ENCODE data around the gene XRCC6. TPM values are rescaled to one million over a fixed set of nuclear protein-coding genes. Genes with fewer than 3 reads are reported as not detected.

Gene XRCC6
- total and polyA plus RNA-seq, 9 of the 15 experiments (the other 6 are each of a cell fraction or from before 2014, with no cell fraction given), result 151 to 440 (median 318) TPM

DNA sequence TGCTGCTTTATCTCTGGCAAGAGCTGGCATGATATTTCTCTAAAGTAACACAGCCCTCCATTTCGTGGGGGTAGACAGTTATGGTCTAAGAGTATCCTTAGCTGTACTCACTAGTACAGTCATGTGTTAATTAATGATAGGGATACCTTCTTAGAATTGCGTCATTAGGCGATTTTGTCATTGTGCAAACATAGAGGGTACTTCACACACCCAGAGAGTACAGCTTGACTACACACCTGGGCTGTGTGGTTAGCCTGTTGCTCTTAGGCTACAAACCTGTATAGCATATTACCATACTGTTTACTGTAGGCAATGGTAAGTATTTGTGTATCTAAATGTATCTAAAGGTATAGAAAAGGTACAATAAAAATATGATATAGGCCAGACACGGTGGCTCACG lies 17.0 kb downstream of the XRCC6 start:
- H3K4me1 ChIP-seq (replicated peaks in 1 of 2; ENCODE audit: control insufficient read depth in 2 of 2, insufficient read depth in 2 of 2, low read length in 2 of 2), result no peaks in the 10 kb centered on the region; a peak in 1 of 5 replicates
- H3K27me3 ChIP-seq (ENCODE audit: control insufficient read depth in 2 of 2, insufficient read depth in 2 of 2, low read length in 2 of 2), result no peaks in the 10 kb centered on the region
- in situ Hi-C loops (cut with MboI) (no loop called here), intact Hi-C loops (cut with micrococcal nuclease) (no loop called here)
- 93% methylated on average over 5 of the region's 5 CpGs for WGBS (ENCODE audit: insufficient coverage, low coverage, missing lambda C conversion rate)
- no peaks in the 10 kb centered on the region for H3K9me1 ChIP-seq (ENCODE audit: control insufficient read depth, insufficient read depth, low read length)
- no peak overlapping the region for H2AFZ ChIP-seq (ENCODE audit: low read depth, low read length)
- H3K9me3 ChIP-seq (replicated peaks; ENCODE audit: control insufficient read depth, insufficient read depth, low read depth, low read length), result no peaks in the 10 kb centered on the region
- no peak for ATAC-seq
- H3K79me2 ChIP-seq (ENCODE audit: control insufficient read depth, insufficient read depth, low read length), result peaks cover 8% of the 10 kb centered on the region
- peaks cover 86% of the 10 kb centered on the region for H3K36me3 ChIP-seq (ENCODE audit: control insufficient read depth, insufficient read depth, low read length)
- no peak overlapping the region for H3K4me3 ChIP-seq
- H4K20me1 ChIP-seq (replicated peaks; ENCODE audit: control insufficient read depth, insufficient read depth, low read length), result no peaks in the 10 kb centered on the region
- no TSS peak for BruUV-seq (replicated peaks)
- no peak overlapping the region for H3K27ac ChIP-seq (ENCODE audit: extremely low read depth, low read depth, low read length)
- H3K9ac ChIP-seq (ENCODE audit: insufficient read depth in 1 of 2, low read depth in 2 of 2, low read length in 2 of 2), result no peak overlapping the region
- ChIA-PET CTCF (ENCODE audit: low intra/inter-chr PET ratio) (no interaction called here), POLR2A (interaction anchor here (0.6 to 1.4 kb wide), 3 partner anchors 9 to 375 kb away, joined by 3 to 4 read pairs (median 3); no protein-coding TSS in a partner anchor)
- FAIRE-seq, result no peak
- no peak overlapping the region for H3K4me2 ChIP-seq (ENCODE audit: insufficient read depth, low read length)
- DNase-seq (ENCODE audit: extremely low read depth in 1 of 4, low spot score in 3 of 4), result no peak
- TF ChIP-seq EGR1 (conservative IDR thresholded peaks at IDR 0.05) (no peak), CHD4 (IDR thresholded peaks at IDR 0.05; ENCODE audit: insufficient read depth, insufficient replicate concordance, low read depth, low read length, poor library complexity, severe bottlenecking) (no peak), PHF8 (IDR thresholded peaks at IDR 0.05; ENCODE audit: borderline replicate concordance, low read length) (no peak), SLC30A9 (CRISPR knock-in tag; IDR thresholded peaks at IDR 0.05) (no peak), FOXJ3 (CRISPR knock-in tag; IDR thresholded peaks at IDR 0.05) (no peak), CCAR2 (IDR thresholded peaks at IDR 0.05; ENCODE audit: low read depth, low read length) (no peak)
- TF ChIP-seq, protein P1, sequence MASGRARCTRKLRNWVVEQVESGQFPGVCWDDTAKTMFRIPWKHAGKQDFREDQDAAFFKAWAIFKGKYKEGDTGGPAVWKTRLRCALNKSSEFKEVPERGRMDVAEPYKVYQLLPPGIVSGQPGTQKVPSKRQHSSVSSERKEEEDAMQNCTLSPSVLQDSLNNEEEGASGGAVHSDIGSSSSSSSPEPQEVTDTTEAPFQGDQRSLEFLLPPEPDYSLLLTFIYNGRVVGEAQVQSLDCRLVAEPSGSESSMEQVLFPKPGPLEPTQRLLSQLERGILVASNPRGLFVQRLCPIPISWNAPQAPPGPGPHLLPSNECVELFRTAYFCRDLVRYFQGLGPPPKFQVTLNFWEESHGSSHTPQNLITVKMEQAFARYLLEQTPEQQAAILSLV (tag; IDR thresholded peaks at IDR 0.05), result no peak
- TF ChIP-seq, protein P2, sequence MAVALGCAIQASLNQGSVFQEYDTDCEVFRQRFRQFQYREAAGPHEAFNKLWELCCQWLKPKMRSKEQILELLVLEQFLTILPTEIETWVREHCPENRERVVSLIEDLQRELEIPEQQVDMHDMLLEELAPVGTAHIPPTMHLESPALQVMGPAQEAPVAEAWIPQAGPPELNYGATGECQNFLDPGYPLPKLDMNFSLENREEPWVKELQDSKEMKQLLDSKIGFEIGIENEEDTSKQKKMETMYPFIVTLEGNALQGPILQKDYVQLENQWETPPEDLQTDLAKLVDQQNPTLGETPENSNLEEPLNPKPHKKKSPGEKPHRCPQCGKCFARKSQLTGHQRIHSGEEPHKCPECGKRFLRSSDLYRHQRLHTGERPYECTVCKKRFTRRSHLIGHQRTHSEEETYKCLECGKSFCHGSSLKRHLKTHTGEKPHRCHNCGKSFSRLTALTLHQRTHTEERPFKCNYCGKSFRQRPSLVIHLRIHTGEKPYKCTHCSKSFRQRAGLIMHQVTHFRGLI (CRISPR knock-in tag; IDR thresholded peaks at IDR 0.05), result no peak
- TF ChIP-seq, protein P3, sequence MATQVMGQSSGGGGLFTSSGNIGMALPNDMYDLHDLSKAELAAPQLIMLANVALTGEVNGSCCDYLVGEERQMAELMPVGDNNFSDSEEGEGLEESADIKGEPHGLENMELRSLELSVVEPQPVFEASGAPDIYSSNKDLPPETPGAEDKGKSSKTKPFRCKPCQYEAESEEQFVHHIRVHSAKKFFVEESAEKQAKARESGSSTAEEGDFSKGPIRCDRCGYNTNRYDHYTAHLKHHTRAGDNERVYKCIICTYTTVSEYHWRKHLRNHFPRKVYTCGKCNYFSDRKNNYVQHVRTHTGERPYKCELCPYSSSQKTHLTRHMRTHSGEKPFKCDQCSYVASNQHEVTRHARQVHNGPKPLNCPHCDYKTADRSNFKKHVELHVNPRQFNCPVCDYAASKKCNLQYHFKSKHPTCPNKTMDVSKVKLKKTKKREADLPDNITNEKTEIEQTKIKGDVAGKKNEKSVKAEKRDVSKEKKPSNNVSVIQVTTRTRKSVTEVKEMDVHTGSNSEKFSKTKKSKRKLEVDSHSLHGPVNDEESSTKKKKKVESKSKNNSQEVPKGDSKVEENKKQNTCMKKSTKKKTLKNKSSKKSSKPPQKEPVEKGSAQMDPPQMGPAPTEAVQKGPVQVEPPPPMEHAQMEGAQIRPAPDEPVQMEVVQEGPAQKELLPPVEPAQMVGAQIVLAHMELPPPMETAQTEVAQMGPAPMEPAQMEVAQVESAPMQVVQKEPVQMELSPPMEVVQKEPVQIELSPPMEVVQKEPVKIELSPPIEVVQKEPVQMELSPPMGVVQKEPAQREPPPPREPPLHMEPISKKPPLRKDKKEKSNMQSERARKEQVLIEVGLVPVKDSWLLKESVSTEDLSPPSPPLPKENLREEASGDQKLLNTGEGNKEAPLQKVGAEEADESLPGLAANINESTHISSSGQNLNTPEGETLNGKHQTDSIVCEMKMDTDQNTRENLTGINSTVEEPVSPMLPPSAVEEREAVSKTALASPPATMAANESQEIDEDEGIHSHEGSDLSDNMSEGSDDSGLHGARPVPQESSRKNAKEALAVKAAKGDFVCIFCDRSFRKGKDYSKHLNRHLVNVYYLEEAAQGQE (IDR thresholded peaks at IDR 0.05; ENCODE audit: borderline replicate concordance), result no peak
- TF ChIP-seq, protein P3 (CRISPR knock-in tag; IDR thresholded peaks at IDR 0.05; ENCODE audit: low read depth), result no peak

Measured in K562 (cell line).